GM18858 (cell line): ENCODE results near the gene RABGAP1.

Experiments
- ATAC-seq: cut with Tn5 transposase; IDR thresholded peaks from one replicate; pipeline ENCODE4 v1.9.1; 2021; ENCODE audit not compliant: unreplicated experiment

The RABGAP1 gene

GRCh38 chr9:123007269-123007668 is 66.4 kb downstream of the RABGAP1 start:
- no peak for ATAC-seq

GRCh38 chr9:123008909-123009308 is 68.1 kb downstream of the RABGAP1 start:
- no peak for ATAC-seq

DNA sequence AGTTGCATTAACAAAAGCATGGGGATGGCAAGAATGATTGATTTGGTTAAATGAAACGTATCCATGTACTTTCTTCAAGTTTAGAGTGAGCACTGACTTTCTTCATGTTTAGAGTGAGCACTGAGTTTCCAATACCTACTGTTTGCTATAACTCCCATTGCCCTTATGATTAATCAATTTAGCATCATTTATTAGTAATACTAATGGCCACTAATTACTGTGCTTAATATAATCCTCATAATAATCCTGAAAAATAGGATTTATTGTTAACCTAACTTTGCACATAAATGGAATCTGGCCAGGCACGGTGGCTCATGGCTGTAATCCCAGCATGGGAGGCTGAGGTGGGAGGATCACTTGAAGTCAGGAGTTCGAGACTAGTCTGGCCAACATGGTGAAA is 70.6 kb downstream of the RABGAP1 start:
- no peak for ATAC-seq

DNA sequence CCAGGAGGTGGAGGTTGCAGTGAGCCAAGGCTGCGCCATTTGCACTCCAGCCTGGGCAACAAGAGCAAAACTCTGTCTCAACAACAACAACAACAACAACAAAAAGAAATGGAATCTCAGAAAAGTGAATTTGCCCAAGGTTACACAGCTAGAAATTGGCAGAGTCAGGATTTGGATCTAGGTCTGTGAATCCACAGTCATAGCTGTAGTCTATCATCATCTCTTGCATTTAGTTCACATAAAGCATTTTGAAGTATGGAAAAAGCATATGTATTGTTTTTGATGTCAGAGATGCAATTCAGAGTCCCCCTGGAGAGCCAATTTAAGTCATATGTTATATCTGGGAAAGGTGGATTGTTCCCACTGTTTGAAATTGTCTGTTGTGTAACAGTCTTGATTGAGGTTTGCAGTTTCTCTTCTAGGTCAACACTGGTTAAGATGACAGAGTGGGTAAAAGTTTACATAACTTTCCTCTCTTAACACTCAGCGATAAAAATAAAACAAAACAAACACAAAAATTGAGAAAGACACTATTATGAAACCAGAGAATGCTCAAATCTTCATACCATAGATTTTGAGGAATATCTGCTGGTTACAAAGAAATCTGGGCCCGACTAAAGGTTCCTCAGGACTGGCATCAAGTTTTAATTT is 71.2 kb downstream of the RABGAP1 start:
- ATAC-seq = no peak

GRCh38 chr9:123016631-123017030 is 75.8 kb downstream of the RABGAP1 start:
- no peak for ATAC-seq

GRCh38 chr9:123020796-123021195 is 80.0 kb downstream of the RABGAP1 start:
- ATAC-seq = no peak

DNA sequence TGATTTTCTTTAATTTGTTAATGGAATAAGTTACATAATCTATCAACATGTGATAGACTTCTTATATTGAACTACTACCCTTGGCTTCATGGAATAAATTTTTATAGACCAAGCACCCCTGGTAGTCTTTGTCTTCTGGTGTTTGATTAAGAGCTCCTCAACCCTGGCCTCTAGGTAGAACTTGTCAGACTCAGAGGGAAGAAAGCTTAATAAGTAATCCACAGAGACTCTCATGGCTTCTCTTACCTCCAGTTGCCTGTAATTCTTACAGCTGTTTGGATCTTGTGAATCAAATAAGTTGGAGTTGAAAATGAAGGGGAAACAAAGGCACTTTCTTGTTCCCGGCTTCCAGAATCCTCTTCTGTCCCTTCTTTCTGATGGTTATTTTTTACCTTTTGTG is 85.6 kb downstream of the RABGAP1 start:
- ATAC-seq = no peak

DNA sequence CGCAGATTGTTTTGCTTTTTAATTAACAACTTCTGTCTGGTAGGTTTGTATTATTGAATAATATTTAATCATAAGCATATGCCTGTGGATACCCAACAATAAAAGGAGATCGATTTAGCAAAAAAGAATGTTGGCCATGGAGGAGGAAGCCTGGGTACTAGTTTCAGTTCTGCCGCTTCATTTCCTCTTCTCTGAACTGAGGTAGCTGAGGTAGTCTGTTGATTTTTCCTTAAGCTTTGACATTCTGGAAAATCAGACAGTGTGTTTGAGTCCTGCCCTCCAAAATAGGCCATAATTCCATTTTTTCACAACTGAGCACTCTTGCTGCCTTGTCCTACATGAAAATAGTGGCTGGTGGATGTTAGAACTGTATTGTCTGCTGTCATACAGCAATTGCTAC is 86.7 kb downstream of the RABGAP1 start:
- no peak for ATAC-seq

GRCh38 chr9:123028136-123028535 is 87.3 kb downstream of the RABGAP1 start:
- ATAC-seq = no peak

DNA sequence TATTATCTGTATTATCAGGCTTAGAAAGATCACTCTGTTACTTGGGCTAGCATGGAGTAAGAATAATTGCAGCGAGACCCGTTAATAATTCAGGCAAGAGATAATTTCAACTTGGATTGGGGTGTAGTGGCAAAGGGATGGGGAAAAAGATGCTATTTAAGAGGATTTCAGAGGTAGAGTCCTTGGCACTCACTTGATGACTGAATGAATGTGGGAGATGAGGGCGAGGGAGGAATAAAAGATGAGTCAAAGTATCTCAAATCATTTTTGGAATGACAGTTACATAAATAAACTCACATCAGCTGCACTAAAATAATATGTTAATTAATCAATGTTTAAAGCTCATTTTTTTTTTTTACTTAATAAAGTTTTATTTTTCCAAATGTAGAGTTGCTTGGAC is 88.2 kb downstream of the RABGAP1 start:
- no peak for ATAC-seq

DNA sequence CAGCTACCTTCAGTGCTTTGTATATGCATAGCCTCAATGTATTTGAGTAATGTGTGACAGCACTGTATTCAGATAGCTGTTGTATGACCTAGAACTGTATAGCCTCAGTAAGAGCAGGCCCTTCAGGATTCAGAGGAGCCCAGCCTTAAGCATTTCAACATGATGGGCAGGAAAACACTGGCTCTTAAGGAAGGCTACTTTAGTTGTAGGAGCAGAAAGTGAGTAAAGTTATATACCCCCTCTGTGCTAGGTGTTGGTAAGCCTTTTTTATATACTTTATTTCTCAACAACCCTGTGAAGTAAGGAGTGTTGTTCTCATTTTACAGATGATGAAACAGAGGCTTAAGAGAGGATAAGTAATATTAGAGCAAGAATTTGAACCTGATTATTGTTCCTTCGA is 91.1 kb downstream of the RABGAP1 start:
- no peak for ATAC-seq

DNA sequence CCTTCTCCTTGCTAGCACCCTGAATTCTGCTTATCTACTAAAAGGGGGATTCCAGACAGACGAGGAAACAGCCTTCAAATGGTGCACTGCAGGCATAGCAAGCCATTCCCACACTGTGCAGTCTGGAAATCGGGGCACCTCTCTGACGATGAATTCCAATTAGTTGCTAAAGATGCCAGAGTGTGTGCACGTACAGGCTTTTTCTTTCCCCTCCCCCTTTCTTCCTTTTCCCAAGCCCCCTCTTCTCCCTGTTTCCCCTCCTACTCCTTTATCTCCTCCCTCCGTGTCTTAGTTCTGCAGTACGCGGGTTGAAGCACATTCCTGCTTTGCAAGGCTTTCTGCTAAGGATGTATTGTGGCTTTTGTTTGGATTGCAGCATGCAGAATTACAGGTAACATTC is 92.5 kb downstream of the RABGAP1 start, which contains the start of gene GPR21:
GPR21 (plus strand) TSS at position 316 of the 400 bp plus-strand sequence. CDS start 900 bp downstream, outside the sequence.
- no peak for ATAC-seq

DNA sequence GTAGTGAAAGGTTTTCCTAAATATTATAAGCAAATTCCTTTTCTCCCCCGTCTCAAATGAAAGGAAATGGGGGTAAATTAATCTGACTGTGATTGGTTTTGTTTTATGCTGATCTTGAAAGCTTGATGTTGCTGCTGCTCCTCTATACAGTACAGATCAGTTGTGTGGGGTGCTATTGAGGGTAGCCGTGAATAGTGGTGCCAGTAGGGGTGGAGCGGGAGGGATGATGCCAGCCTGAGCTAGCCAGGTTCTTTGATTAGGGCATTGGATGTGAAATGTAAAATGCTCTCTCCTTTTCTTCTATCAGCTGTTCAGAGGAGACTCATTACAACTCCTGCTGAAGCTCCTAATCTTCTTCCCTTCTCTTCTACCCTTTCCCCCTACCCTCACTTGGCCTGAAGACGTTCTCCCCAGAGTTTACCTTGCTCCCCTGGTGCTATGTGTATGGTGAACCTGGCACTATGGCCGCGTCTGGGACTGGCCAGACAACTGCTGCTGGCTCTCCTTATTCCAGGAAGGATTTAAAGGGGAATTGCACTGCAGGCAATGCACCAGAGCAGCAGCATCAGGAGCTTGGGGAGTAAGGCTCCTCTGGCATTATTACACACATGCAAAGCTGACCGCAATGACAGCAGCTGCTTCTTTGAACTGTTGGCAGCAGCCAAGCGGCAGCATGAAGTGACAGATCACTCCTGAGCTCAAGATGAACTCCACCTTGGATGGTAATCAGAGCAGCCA is 93.2 kb downstream of the RABGAP1 start:
- ATAC-seq = no peak

GRCh38 chr9:123034881-123035510 is 94.2 kb downstream of the RABGAP1 start:
- ATAC-seq = no peak

DNA sequence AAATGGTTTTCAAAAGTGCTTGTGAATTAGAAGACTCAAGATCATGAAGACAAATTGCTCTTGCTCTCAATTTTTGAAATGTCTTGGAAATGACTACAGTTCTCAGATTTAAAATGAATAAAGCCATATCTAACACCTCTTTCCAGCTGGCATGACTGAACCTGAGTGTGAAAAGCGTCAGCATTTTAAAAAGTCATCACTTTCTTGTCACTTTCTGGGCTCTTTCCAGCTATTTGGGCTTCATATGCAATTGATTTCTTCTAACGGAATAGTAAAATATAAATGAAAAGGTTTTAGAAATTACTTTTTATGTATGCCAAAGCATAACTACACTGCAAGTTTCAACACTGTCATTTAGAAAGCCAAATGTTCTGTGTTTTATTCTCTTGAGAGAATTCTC is 95.0 kb downstream of the RABGAP1 start:
- no peak for ATAC-seq

DNA sequence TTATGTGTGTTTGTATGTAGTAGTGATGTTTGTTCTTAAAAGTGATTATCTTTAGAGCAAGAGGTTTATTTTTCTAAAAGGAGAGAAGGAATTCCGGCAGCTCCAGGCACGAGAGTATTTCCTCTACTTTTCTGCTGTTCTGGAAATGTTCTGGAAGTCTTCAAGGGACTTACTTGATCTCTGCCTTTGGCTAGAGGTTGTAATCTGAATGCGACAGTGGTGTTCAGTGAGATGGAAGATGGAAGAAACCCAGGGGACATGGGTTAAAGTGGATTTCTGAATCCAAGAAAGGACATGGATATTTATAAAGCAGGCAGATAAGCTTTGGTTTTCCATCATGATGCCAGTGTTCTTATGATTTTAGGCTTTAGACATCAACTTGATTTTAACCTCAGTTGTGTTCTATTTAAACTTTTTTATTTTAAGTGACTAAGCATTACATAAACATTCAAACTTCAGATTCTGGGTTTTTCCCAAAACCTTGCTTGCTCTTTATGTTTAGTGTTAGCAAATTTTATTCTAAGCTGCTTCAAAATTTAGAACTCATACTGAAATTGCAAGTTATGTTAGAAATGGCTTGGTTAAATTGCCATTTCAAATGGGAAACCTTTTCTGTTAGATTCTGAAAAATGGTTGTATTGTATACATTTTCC is 96.2 kb downstream of the RABGAP1 start:
- no peak for ATAC-seq

DNA sequence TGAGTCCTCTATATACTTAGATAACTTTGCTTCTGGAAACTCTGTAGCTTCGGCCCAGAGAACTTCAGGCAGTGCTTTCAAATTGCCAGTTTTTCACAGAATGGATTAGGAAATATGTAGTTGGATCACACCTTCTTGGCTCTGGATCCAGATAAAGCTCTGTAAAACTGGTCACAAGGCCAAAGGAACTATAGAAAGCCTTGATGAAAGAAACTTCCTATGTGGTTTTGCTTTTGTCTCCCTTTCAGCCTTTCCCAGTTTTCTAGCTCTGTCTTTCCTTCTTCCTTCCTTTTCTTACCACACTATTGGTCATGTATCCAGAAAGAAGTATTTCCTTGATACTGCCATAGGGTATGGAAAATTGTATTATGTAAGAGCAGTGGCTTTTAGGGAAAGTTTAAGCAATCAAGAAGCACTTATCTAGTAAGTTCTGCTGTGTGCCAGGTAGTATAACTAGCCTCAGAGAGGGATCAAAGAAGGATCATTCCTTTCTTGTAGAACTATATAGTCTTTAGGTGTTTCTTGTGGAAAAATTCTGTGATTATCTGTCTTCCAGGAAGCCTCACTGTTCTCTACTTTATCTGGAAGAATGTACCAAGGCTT is 98.9 kb downstream of the RABGAP1 start:
- no peak for ATAC-seq

DNA sequence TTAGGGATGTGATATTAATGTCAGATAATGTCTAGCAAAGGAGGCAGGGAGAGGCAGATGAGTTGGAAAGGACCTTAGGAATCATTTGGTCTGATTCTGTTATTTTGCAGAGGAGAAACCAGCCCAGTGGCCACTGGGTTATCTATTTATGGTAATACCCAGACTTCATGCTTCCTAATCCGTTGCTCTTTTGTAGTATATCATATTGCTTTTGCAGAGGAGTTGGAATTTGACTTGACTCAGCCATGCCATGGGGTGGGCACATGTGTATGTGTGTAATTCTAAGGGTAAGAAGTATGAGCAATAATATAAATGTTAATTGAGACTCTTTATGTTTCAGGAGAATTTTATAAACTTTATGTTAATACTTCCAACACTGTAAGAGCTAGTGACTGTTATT is 100.0 kb downstream of the RABGAP1 start:
- no peak for ATAC-seq

GRCh38 chr9:123041489-123041888 is 100.7 kb downstream of the RABGAP1 start:
- ATAC-seq = no peak

- no peak for ATAC-seq
Observed at GRCh38 chr9:123043081-123043939, 102.5 kb downstream of the RABGAP1 start.
